ENCODE measurements around the gene M1AP. TPM values are rescaled to one million over a fixed set of nuclear protein-coding genes. Genes with fewer than 3 reads are reported as not detected.

The M1AP gene, protein sequence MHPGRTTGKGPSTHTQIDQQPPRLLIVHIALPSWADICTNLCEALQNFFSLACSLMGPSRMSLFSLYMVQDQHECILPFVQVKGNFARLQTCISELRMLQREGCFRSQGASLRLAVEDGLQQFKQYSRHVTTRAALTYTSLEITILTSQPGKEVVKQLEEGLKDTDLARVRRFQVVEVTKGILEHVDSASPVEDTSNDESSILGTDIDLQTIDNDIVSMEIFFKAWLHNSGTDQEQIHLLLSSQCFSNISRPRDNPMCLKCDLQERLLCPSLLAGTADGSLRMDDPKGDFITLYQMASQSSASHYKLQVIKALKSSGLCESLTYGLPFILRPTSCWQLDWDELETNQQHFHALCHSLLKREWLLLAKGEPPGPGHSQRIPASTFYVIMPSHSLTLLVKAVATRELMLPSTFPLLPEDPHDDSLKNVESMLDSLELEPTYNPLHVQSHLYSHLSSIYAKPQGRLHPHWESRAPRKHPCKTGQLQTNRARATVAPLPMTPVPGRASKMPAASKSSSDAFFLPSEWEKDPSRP
- not detected for total RNA-seq

DNA sequence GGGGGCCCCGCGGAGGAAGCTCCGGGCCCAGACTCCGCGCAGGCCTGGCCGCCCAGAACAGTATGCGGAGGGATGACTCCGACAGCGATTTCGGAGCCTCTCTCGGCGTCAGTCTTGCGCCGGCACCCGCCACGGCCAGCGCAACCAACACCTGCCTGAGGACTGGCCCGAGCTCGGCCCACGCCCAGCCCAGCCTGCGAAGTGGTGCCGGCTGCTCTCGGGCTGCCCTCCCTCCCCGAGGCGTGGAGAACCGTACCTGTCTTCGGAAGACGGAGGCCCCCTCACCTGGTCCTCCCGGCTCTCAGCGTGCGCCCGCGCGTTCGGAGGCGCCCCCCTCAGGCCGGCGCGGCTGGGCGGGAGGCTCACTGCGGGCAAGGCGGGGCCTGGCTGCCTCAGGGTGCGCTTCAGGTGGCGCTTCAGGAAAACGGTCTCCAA is at the start of gene M1AP:
M1AP (minus strand) TSS at position 322 of the 435 bp plus-strand sequence. CDS start 8,055 bp downstream, outside the sequence.
- H3K9me3 Mint-ChIP-seq: no peaks in the 10 kb centered on the region
- no peak within 1 kb of the TSS for H3K27ac Mint-ChIP-seq
- peaks cover 5% of the 10 kb centered on the region for H3K4me1 Mint-ChIP-seq
- H3K4me3 Mint-ChIP-seq: no peak within 1 kb of the TSS
- no peaks in the 10 kb centered on the region for H3K36me3 Mint-ChIP-seq (ENCODE audit: low read depth)
- DNase-seq: no peak
- ChIA-PET CTCF (no interaction called here), POLR2A (no interaction called here)
- H3K27me3 Mint-ChIP-seq: peaks cover 18% of the 10 kb centered on the region

DNA sequence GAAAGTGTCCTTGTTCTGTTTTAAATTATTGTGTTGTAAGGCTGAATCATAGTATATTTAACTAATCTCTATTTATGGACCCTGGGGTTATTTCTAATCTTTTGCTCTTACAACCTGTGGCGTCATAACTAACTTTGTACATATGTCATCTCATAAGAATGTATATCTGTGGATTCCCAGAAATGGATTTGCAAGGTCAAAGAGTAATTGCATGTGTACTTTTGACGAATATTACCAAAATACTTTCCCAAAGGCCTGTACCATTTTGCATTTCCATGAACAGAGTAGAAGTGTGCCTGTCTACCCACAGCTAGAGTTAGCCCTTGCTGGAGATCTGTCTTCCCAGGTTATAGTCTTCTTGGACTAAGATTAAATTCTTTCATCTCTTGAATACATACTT is 48.7 kb upstream of the M1AP start:
- Mint-ChIP-seq H3K27ac (no peak overlapping the region), H3K27me3 (peaks cover 9% of the 10 kb centered on the region), H3K4me1 (no peaks in the 10 kb centered on the region), H3K36me3 (ENCODE audit: low read depth) (no peaks in the 10 kb centered on the region), H3K4me3 (no peak overlapping the region), H3K9me3 (no peaks in the 10 kb centered on the region)
- ChIA-PET POLR2A (no interaction called here), CTCF (no interaction called here)
- DNase-seq: no peak

DNA sequence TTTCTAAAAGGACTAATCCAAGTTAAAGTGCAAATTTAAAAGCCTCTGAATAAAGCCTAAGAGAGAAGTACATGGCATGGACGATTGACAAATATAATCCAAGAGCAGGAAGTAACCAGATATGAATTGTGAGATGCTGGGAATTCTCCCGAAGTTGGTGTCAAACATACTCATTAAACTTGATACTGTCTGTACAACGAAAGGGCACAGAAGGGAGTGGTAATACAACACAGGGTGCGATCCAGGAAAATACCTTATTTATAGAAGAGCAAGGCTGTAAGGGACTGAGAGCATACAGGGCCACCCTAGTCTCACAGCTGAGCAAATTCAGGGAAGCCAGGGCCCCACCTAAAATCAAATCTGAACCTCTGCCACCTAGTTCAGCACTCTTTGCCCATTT is 47.5 kb upstream of the M1AP start:
- no peak for DNase-seq
- H3K36me3 Mint-ChIP-seq (ENCODE audit: low read depth): no peaks in the 10 kb centered on the region
- H3K27ac Mint-ChIP-seq: no peak overlapping the region
- no peak overlapping the region for H3K4me3 Mint-ChIP-seq
- CTCF ChIA-PET: interaction anchor here (1.3 kb wide), 1 partner anchor 27 kb away, joined by 3 read pairs; no protein-coding TSS in a partner anchor
- no peaks in the 10 kb centered on the region for H3K9me3 Mint-ChIP-seq
- peaks cover 11% of the 10 kb centered on the region for H3K27me3 Mint-ChIP-seq
- POLR2A ChIA-PET: no interaction called here
- no peaks in the 10 kb centered on the region for H3K4me1 Mint-ChIP-seq

DNA sequence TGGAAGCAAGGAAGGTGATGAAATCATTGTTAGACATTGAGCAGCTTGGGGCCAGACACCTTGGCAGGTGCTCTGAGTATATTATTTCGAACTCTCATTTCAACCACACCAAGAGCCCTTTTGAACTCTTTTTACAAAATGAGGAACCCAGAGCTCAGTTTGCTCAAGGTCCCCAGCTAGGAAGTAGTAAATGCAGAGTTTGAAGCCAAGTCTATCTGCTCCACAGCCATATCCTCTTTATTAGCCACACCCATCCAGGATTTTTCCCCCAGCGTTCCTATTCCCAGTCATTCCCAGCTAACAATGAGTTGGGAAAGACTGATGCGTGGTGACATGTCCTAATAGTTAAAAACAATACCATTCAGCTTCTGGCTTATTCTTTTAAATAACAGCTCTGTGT is 46.2 kb upstream of the M1AP start:
- no peak for DNase-seq
- Mint-ChIP-seq H3K36me3 (ENCODE audit: low read depth) (no peaks in the 10 kb centered on the region), H3K27me3 (peaks cover 11% of the 10 kb centered on the region), H3K4me1 (no peaks in the 10 kb centered on the region), H3K9me3 (no peaks in the 10 kb centered on the region), H3K4me3 (no peak overlapping the region), H3K27ac (no peak overlapping the region)
- ChIA-PET POLR2A (interaction anchor here (0.6 kb wide), 1 partner anchor 35 kb away, joined by 3 read pairs; no protein-coding TSS in a partner anchor), CTCF (interaction anchor here (1.3 kb wide), 2 partner anchors 20 to 26 kb away, joined by 3 read pairs; no protein-coding TSS in a partner anchor)

DNA sequence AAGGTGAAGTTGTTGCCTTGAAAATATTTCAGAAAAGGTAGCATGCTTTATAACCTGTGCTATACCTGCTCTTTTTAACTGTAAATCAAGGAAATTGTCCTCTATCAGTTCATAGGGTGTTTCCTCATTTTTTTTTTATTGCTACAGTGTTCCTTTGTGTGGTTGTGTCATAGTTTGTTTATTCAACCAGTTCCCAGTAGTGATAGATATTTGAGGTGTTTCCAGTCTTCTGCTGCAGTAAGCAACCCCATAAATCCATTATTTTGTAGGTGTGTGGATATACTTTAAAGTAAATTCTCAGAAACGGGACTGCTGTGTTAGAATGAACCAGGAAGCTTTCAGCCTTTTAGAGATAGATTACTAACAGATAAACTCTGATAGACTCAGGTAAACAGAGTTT is 45.5 kb upstream of the M1AP start:
- no peak for DNase-seq
- Mint-ChIP-seq H3K36me3 (ENCODE audit: low read depth) (no peaks in the 10 kb centered on the region), H3K27ac (no peak overlapping the region), H3K9me3 (no peaks in the 10 kb centered on the region), H3K4me1 (no peaks in the 10 kb centered on the region), H3K27me3 (peaks cover 11% of the 10 kb centered on the region), H3K4me3 (no peak overlapping the region)
- CTCF ChIA-PET: no interaction called here
- POLR2A ChIA-PET: no interaction called here

DNA sequence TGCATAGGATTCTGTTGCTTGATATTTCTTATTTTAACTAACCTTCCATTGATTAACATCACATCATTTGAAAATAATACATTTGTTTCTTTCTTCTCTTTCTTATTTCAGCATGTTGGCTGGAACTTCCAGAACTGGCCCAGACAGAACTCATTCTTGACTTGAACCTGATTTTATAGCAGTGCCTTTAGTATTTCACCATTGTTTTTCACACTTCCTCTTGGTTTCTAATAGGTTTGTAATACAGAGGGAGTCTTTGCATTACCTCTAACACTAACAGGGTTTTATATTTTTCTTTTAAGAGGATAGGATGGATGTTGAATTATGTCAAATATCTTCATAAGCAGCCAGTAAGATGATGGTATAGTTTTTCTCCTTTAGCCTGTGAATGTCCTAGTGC is 45.1 kb upstream of the M1AP start:
- peaks cover 11% of the 10 kb centered on the region for H3K27me3 Mint-ChIP-seq
- no peak overlapping the region for H3K27ac Mint-ChIP-seq
- ChIA-PET POLR2A (no interaction called here), CTCF (interaction anchor here (0.5 kb wide), 1 partner anchor 182 kb away, joined by 3 read pairs; no protein-coding TSS in a partner anchor)
- no peaks in the 10 kb centered on the region for H3K36me3 Mint-ChIP-seq (ENCODE audit: low read depth)
- no peak for DNase-seq
- no peaks in the 10 kb centered on the region for H3K4me1 Mint-ChIP-seq
- H3K4me3 Mint-ChIP-seq: no peak overlapping the region
- no peaks in the 10 kb centered on the region for H3K9me3 Mint-ChIP-seq

DNA sequence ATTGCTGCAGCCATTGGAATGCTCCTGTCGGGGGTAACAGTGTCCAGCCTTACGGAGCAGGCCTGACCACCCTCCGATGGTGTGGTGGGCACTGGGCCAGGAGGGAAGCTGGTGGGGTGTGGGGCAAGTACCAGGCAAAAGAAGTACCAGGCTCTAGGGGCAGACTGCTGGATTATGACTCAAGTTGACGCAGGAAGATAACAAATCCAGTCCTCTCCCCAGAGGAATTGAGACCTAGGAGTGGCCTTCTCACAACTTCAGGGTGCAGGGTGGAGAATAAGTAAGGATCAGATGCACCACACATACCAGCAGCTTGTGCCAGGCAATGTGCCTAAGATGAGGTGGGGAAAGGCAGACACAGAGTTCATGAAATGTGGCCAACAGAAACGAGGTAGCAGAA is 43.8 kb upstream of the M1AP start:
- Mint-ChIP-seq H3K4me1 (no peaks in the 10 kb centered on the region), H3K27me3 (peaks cover 11% of the 10 kb centered on the region), H3K4me3 (no peak overlapping the region), H3K27ac (no peak overlapping the region), H3K36me3 (ENCODE audit: low read depth) (no peaks in the 10 kb centered on the region), H3K9me3 (no peaks in the 10 kb centered on the region)
- CTCF ChIA-PET: interaction anchor here (0.6 to 2.1 kb wide), 3 partner anchors 23 to 224 kb away, joined by 4 to 27 read pairs (median 6); no protein-coding TSS in a partner anchor
- POLR2A ChIA-PET: no interaction called here
- DNase-seq: no peak

DNA sequence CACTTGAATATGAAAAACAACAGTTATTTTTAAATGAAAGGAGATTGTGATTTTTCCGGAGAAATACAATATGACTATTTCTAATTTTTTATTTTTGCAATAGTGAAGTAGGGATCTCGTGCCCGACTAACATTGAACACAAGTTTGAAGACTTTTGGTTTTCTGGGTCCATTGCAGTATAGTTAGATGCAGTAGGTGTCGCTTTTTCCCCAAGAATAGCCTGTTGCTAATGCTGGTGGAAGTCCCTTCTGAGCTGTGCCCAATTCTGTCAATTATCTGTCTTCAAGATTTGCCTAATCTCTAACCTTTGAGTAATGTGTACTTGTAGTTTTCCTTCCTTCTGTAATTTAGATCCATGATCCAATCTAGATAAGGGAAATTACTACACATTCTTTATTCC is 42.4 kb upstream of the M1AP start:
- POLR2A ChIA-PET: no interaction called here
- H3K4me1 Mint-ChIP-seq: no peaks in the 10 kb centered on the region
- no peak overlapping the region for H3K27ac Mint-ChIP-seq
- no peaks in the 10 kb centered on the region for H3K9me3 Mint-ChIP-seq
- H3K27me3 Mint-ChIP-seq: peaks cover 12% of the 10 kb centered on the region
- DNase-seq: no peak
- CTCF ChIA-PET: interaction anchor here (0.6 to 2.1 kb wide), 9 partner anchors 8 to 229 kb away, joined by 3 to 27 read pairs (median 4); no protein-coding TSS in a partner anchor
- no peak overlapping the region for H3K4me3 Mint-ChIP-seq
- no peaks in the 10 kb centered on the region for H3K36me3 Mint-ChIP-seq (ENCODE audit: low read depth)

DNA sequence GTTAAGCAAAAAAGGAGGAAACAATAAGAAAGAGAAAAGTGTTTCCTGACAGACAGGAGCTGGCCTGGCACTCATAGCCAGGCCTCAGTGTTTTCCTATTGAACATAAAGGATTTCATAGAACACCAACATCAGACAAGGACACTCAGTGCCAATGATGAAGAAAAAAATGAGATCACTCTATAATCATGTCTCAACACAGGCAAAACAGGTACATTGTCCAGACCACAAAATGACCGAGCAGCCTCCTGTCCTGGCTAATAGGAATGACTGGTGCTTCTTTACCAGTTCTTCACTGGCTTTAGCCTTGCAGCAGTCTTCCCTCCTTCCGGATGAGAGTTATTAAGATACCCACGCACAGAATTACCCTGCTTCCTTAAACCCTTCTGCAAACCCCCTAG is 41.5 kb upstream of the M1AP start:
- Mint-ChIP-seq H3K27me3 (peaks cover 9% of the 10 kb centered on the region), H3K27ac (no peak overlapping the region), H3K36me3 (ENCODE audit: low read depth) (no peaks in the 10 kb centered on the region), H3K4me3 (no peak overlapping the region), H3K9me3 (no peaks in the 10 kb centered on the region), H3K4me1 (no peaks in the 10 kb centered on the region)
- CTCF ChIA-PET: interaction anchor here (1.5 kb wide), 1 partner anchor 186 kb away, joined by 5 read pairs; no protein-coding TSS in a partner anchor
- DNase-seq: no peak
- POLR2A ChIA-PET: no interaction called here

DNA sequence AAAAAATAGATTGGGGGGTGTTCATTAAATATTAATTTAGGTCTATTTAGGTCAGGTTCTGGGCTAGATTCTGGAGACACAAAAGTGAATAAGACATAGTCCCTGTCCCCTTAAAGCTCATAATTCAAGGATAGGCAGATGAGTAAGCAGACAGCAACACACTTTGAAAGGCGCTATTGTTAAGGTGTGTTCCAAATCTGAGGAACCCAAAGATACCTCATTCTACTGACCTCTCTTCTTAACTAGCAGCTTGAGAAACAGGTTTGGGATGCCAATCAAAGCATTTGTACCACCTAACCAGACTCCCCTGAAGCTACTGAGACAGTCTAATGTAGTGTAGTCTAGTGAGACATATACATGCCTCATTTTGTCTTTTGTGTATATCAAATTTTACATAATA is 40.8 kb upstream of the M1AP start:
- no peaks in the 10 kb centered on the region for H3K9me3 Mint-ChIP-seq
- no peaks in the 10 kb centered on the region for H3K36me3 Mint-ChIP-seq (ENCODE audit: low read depth)
- H3K27me3 Mint-ChIP-seq: peaks cover 9% of the 10 kb centered on the region
- no peak overlapping the region for H3K27ac Mint-ChIP-seq
- ChIA-PET POLR2A (no interaction called here), CTCF (interaction anchor here (1.5 to 1.8 kb wide), 3 partner anchors 27 to 188 kb away, joined by 3 to 5 read pairs (median 5); no protein-coding TSS in a partner anchor)
- H3K4me1 Mint-ChIP-seq: no peaks in the 10 kb centered on the region
- DNase-seq: no peak
- no peak overlapping the region for H3K4me3 Mint-ChIP-seq

DNA sequence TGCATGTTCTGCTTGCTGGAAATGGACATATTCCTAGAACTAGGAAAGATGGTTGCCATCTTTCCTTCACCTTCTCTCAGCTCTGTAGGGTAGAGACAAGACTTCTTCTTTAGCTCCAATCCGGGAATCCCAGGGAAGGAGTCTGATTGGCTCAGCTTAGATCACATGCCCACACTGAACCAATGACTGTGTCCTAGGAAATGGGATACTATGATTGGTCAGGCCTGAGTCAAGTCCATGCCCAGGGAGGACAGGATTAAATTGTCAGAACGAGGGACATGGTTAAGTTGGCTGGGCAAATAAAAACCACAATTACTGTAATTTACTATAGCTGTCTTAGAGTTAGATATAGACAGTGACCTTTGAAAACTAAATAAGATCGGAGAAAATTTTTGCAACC is 37.3 kb upstream of the M1AP start:
- Mint-ChIP-seq H3K9me3 (no peaks in the 10 kb centered on the region), H3K4me1 (no peaks in the 10 kb centered on the region), H3K4me3 (no peak overlapping the region), H3K36me3 (ENCODE audit: low read depth) (no peaks in the 10 kb centered on the region), H3K27me3 (peaks cover 6% of the 10 kb centered on the region), H3K27ac (no peak overlapping the region)
- ChIA-PET POLR2A (no interaction called here), CTCF (interaction anchor here (0.6 kb wide), 1 partner anchor 190 kb away, joined by 3 read pairs; no protein-coding TSS in a partner anchor)
- DNase-seq: no peak

DNA sequence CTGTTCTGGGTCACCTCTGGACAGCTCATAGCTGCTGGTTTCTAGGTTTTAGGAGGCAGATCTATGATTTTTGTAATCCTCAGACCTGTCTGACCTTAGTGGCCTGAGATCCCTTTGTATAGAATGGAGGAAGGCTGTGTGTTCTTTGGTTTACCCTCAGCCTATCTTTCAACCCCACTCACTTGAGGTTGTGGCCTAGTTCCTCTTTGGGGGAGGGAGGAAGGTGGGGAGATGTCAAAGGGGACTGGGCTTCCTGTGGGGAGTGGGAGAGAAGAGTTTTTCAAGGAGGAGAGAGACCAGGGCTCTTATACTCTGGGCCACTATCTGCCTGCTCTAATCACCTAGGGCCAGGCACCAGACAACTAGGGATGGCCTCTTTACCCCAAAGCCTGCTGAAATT is 34.4 kb upstream of the M1AP start:
- ChIA-PET CTCF (no interaction called here), POLR2A (no interaction called here)
- Mint-ChIP-seq H3K4me1 (no peaks in the 10 kb centered on the region), H3K27ac (no peak overlapping the region), H3K4me3 (no peak overlapping the region), H3K27me3 (peaks cover 1% of the 10 kb centered on the region), H3K9me3 (no peaks in the 10 kb centered on the region), H3K36me3 (ENCODE audit: low read depth) (no peaks in the 10 kb centered on the region)
- DNase-seq: no peak

DNA sequence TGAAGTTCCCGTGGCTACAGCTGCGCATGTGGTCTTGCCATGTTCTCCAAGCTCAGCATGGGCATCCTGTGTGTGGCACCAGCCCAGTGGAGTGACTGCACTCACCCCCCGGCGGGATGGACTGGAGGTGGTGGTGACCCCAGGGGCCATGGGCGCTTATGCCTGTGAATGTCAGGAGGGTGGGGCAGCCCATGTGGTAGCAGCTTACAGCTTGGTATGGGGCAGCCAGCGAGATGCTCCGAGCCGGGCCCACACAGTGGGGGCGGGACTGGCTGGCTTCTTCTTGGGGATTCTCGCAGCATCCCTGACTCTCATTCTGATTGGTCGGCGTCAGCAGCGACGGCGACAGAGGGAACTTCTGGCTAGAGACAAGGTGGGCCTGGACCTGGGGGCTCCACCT is 31.5 kb upstream of the M1AP start:
- DNase-seq: no peak
- no peaks in the 10 kb centered on the region for H3K9me3 Mint-ChIP-seq
- no peaks in the 10 kb centered on the region for H3K27me3 Mint-ChIP-seq
- no peaks in the 10 kb centered on the region for H3K4me1 Mint-ChIP-seq
- CTCF ChIA-PET: no interaction called here
- H3K27ac Mint-ChIP-seq: no peak overlapping the region
- no peak overlapping the region for H3K4me3 Mint-ChIP-seq
- peaks cover 9% of the 10 kb centered on the region for H3K36me3 Mint-ChIP-seq (ENCODE audit: low read depth)
- POLR2A ChIA-PET: no interaction called here

DNA sequence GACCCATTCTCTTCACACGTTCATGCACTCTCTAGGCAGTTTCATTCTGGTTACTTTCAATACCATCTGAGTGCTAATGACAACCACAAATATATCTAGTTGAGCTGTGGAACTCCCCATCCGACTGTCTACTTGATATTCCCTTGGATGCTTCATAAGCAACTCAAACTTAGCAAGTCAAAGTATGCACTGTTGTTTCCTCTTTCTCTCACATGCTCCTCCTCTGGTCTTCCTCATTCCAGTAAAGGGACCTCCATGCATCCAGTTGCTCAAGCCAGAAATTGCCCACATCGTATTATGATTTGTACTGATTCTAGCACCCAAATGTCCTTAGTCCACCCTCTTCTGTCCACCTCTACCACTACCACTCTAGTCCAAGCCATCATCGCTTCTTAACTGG is 28.2 kb upstream of the M1AP start:
- H3K9me3 Mint-ChIP-seq: no peaks in the 10 kb centered on the region
- H3K27me3 Mint-ChIP-seq: no peaks in the 10 kb centered on the region
- no peak overlapping the region for H3K27ac Mint-ChIP-seq
- CTCF ChIA-PET: no interaction called here
- POLR2A ChIA-PET: no interaction called here
- peaks cover 9% of the 10 kb centered on the region for H3K36me3 Mint-ChIP-seq (ENCODE audit: low read depth)
- H3K4me1 Mint-ChIP-seq: no peaks in the 10 kb centered on the region
- no peak overlapping the region for H3K4me3 Mint-ChIP-seq
- DNase-seq: no peak
